GM12874 (cell line): Measurements from ENCODE around the gene GFOD2.

ENCODE experiments used
- CTCF ChIP-seq: IDR thresholded peaks from 2 replicates; pipeline ENCODE4 v1.5.1; 2011; ENCODE audit warnings: low read depth, mild to moderate bottlenecking, control low read depth, low read length, moderate library complexity; ENCODE audit not compliant: insufficient read depth

GFOD2 gene

GRCh38 chr16:67668495-67669157 lies 50.5 kb downstream of the GFOD2 start:
- peak; percentile 43 for TF ChIP-seq CTCF

GRCh38 chr16:67667817-67668494 lies 51.2 kb downstream of the GFOD2 start:
- TF ChIP-seq CTCF, result peak; percentile 91

- TF ChIP-seq CTCF, result no peak
These were observed 51.7 kb downstream of the GFOD2 start for GRCh38 chr16:67667453-67667816.

- no peak for TF ChIP-seq CTCF
These were observed 52.3 kb downstream of the GFOD2 start, which contains the start of the genes C16orf86 and ENKD1 for GRCh38 chr16:67666559-67667452. Gene C16orf86 (plus strand): TSS chr16:67666814. CDS start chr16:67666971, 157 bp downstream. Gene ENKD1 (minus strand): TSS chr16:67666750. CDS start chr16:67666442, 308 bp downstream.

- no peak for TF ChIP-seq CTCF
These were observed 53.0 kb downstream of the GFOD2 start for GRCh38 chr16:67666032-67666551.

- TF ChIP-seq CTCF, result no peak
These were observed 53.5 kb downstream of the GFOD2 start for GRCh38 chr16:67665598-67665997.

GRCh38 chr16:67664871-67665270 lies 54.2 kb downstream of the GFOD2 start:
- TF ChIP-seq CTCF, result no peak
